AG10803 (cell line): ENCODE results near the gene MRPL10.

ENCODE experiments used
- DNase-seq: peaks from one replicate; pipeline ENCODE4 v3.0.0; 2010; ENCODE audit warnings: low read depth
- H3K4me3 ChIP-seq: 2 replicates; pipeline ENCODE4 v1.5.1; 2011; ENCODE audit warnings: mild to moderate bottlenecking, low read length, control low read depth
- TF ChIP-seq, protein P1 (sequence below): conservative IDR thresholded peaks from 2 replicates; pipeline ENCODE4 v1.5.1; 2011; ENCODE audit warnings: mild to moderate bottlenecking, low read length, control low read depth, inconsistent platforms

Gene MRPL10

DNA sequence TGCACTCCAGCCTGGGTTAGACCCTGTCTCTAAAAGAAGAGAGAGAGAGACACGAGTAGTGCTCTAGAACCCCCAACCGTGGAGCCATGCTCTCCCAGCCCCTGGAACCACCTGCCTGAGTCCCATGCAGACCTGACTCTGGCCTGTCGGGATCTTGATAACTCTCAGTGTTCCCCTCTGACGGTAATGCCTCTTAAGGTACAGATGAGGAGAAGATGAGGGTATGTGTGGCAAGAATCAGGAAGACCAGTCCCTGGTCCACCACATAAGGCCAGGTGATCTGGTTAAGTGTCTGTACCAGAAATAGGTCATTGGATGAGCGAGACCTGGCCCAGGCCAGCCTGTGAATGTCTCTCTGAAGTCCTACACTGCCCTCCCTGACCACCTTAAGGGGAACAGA lies 28.1 kb downstream of the MRPL10 start:
- TF ChIP-seq, protein P1, sequence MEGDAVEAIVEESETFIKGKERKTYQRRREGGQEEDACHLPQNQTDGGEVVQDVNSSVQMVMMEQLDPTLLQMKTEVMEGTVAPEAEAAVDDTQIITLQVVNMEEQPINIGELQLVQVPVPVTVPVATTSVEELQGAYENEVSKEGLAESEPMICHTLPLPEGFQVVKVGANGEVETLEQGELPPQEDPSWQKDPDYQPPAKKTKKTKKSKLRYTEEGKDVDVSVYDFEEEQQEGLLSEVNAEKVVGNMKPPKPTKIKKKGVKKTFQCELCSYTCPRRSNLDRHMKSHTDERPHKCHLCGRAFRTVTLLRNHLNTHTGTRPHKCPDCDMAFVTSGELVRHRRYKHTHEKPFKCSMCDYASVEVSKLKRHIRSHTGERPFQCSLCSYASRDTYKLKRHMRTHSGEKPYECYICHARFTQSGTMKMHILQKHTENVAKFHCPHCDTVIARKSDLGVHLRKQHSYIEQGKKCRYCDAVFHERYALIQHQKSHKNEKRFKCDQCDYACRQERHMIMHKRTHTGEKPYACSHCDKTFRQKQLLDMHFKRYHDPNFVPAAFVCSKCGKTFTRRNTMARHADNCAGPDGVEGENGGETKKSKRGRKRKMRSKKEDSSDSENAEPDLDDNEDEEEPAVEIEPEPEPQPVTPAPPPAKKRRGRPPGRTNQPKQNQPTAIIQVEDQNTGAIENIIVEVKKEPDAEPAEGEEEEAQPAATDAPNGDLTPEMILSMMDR = no peak
- no peak for DNase-seq
- no peak overlapping the region for H3K4me3 ChIP-seq

DNA sequence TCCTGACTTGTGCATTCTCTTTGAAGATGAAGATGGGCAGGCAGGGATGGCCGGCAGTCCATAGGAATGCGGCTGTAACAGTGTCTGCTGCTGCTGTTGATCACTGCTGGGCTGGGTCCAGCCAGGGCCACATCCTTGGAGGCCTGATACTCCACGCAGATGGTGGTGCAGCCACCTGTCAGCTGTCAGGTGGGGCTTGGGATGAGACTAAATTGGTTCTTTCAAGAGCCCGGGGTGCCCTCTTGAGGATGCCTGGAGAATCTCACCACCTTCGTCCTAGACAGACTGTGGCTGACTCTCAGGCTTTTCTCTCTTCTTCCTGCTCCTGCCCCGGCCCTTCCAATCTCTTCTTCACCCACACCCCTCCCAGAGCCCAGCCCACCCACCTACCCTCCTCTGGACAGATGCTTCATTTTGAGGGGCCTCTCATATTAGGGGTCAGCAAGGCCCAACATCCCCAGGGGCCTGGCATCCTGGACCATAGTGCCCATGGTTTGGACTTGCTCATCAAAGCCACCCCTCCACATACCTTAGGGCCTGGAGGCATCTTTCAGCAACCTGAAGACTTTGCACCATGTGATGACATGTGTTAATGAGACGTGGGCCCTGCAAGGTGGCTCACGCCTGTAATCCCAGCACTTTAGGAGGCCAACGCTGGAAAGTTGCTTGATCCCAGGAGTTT lies 28.9 kb downstream of the MRPL10 start:
- DNase-seq = peak; percentile 22
- TF ChIP-seq, protein P1 = peak; percentile 65
- no peak overlapping the region for H3K4me3 ChIP-seq

DNA sequence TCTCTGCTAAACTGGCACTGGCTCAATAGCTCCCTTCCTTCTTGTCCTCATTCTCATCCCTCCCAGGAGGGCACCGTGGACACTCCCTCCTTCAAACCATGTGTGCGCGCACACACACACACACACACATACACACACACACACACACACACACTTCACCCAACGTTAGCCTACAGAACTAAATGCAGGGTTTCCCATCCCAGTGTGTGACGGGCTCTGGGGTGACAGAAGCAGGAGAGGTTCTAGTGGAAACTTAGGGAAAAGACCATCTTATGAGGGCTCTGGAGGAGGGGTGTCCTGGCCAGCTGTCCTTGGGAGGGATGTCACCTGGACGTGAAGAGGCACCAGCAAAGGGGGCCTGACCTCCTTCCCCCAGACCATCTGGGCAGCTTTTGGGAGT lies 29.4 kb downstream of the MRPL10 start:
- DNase-seq = no peak
- H3K4me3 ChIP-seq = no peak overlapping the region
- TF ChIP-seq, protein P1 = no peak

DNA sequence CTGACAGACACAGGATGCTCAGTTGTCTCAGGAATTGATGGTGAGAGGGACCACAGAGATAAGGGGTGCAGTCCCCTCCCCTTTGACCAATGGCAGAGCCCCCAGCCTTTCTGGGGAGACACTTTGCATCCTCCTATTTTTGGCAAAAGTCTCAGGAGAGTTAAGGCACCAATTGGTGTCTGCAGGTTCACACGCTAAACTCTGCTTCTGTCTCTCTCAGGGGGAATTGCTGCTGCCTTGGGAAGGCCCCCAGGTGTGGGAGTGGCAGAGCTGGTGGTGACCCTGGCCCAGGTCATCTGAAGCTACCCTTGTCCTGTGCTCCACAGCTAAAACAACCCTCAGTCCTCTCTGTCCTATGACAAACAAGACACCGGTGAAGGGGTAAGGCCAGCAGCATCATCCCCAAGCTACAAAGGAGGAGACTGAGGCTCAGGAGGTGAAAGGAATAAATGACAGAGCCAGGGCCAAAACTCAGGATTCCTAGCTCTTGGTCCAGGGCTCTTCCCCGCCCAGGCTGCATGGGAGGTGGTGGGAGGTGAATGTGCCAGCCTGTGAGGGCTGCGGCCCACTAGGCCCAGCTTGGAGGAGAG lies 30.1 kb downstream of the MRPL10 start:
- DNase-seq = no peak
- no peak overlapping the region for H3K4me3 ChIP-seq
- TF ChIP-seq, protein P1 = no peak

DNA sequence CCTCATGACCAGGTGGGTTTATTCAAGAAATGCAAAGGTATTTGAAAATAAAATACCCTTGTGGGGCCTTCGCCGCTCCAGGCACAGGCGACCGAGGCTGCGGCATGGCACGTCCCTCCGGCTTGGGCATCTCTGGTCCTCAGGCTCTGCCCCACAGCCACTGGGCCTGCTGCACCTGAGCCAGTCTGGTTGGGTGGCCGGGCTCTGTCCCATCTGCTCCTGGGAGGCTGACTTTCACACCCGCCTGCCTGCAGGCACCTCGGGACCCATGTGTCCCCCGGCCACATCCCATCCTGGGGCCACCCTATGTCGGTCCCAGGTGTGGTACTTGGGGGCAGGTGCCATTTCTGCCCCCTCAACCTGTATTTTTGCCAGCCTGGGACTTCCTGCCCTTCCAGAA lies 30.7 kb downstream of the MRPL10 start:
- DNase-seq = no peak
- H3K4me3 ChIP-seq = no peak overlapping the region
- TF ChIP-seq, protein P1 = no peak

DNA sequence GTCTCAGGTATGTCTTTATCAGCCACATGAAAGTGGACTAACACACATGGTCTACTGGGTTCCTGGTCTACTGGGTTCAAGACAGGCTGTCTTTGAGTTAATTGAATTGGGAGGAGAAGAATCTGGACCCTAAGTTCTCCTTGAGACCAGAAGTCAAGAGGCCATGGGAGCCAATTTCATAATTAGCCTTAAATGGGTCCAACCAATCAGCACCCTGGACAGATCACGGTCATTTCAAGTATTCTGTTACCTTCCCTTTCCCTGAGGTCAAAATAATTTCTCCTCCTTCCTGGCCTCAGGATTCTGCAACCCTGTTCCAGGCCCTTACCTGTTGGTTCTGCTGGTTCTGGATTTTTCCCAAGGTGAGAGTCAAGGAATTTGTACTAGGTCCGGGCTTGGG lies 33.5 kb downstream of the MRPL10 start:
- no peak for DNase-seq
- TF ChIP-seq, protein P1 = no peak
- no peak overlapping the region for H3K4me3 ChIP-seq

DNA sequence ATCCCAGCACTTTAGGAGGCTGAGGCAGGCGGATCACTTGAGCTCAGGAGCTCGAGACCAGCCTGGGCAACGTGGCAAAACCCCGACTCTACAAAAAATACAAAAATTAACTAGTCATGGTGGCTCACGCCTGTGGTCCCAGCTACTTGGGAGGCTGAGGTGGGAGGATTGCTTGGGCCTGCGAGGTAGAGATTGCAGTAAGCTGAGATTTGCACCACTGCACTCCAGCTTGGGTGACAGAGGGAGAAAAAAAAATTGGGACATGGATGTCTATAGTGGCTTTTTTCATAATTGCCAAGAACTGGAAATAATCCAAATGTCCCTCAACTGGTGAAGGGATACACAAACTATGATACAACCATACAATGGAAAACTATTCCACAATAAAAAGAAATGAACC lies 38.4 kb downstream of the MRPL10 start:
- no peak for DNase-seq

More for the DNA sequence above, 38.4 kb downstream of the MRPL10 start:
- H3K4me3 ChIP-seq = no peak overlapping the region
- TF ChIP-seq, protein P1 = no peak
